Measurements from ENCODE around the gene SVEP1.
"Not testable (repeated sequence)": the region's sequence is repeated elsewhere in the genome, so short reads cannot be mapped to it uniquely, and the experiment has no call there.

The SVEP1 gene

DNA sequence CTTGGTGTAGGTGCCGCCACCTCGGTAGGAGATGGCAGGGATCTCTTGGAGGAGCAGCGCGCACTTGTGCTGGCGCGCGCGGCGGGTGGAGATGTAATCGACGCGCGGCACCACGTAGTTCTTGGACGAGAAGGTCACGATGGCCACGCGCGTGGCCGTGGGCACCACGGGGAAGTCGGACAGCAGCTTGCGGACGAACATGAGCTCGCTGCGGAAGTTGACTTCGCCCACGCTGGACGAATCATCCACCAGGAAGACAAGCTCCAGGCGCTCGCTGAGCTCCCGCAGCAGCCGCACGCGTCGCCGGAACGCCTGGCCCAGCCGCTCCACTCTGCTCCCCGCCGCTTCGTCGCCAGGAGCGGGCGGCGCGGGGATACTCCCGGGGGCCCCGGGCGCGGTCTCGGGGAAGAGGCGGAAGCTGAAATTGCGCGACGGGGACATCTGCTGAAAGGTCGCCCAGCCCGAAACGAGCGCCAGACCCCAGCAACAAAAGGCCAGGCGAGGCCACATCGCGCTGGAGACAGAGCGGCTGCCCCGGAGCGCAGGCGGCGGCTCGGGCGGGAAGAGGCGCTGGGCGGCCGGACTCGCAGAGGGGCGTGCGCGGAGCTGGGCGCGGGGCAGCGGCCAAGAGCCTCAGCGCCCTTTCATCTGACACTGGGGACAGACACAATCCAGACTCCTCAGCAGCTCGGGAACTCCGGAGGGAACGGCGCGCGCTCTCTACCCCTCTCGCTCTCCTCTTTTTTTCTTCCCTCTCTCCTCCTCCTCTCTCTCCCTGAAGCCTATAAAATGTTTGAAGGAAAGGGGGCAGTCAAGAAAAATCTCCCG, at the start of gene SVEP1:
Gene SVEP1 (minus strand): TSS at position 708 of the 828 bp plus-strand sequence. CDS start 198 bp downstream, at position 510.
- DNase-seq = no peak

DNA sequence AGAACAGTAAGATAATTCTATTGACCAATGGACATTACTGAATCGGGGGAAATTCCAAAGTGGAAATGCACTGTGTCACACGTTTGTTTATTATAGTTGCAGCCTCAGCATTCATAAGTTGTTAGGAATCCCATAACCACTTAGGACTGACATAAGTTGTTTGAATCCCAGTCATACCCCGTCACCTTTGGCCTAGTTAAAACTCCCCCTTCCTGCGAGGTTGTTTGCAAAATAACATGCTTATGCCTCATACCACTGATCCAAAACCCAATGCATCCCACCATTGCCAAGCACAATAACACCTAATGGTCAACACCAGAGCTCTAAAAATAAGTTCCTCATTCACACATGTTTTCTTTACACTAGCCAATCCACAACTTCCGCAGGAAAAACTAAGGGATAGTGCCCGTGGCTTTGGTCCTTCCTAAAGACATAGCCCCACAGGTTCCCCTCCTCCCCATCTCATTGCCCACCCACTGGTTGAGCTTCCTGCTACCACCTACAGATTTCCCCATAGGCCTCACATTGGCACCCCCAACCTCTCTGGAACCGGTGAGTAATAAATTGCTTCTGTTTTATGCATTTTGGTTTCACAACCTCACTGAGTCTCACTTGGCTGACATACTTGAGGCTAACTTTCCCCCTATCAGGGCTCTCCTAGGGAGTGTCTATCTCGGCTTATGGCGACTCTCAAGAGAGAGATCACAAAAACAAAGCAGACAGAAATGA, 46.7 kb upstream of the SVEP1 start:
- no peak for DNase-seq

DNA sequence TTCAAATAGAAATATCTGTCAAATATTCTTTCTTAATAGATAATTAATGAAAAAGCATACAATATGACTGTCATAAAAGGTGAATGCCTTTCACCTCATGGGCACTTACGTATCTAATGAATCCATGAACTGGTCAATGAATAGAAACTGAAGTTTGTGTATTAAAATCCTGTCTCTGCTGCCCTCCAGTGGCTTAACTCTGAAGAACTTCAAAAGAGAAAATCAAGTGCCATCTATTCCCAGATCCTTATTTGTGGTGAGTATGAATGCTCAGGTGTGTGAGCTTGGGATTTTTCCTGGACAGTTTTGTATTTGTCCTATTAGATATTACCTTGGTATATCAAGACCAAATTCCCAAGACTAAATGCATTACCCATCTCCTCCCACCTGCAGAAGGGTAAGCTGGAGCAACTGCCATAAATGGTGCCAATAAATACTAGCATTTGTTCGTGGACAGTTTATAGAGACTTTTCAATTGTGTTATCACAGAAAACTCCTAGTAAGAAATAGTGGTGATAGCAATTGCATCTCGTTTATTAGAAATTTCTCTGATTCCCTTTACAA, 44.0 kb upstream of the SVEP1 start:
- DNase-seq = no peak

DNA sequence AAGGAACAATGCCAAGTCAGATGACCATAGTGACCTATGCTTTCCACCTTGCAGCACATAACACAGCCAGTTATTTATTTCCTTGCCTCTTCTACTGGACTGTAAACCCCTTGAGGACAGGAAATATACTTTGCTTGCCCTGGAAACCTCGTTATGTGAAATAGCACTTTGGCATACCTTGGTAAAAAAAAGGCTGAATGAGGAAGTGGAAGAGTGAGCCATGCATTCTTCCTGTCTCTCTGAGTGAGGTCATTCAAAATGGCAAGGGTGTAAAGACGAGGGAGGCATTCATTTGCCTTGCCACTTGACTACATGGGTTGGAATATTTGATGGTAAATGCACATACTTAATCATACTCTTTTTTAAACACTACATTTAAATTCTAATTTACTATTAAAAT, 42.8 kb upstream of the SVEP1 start:
- no peak for DNase-seq

DNA sequence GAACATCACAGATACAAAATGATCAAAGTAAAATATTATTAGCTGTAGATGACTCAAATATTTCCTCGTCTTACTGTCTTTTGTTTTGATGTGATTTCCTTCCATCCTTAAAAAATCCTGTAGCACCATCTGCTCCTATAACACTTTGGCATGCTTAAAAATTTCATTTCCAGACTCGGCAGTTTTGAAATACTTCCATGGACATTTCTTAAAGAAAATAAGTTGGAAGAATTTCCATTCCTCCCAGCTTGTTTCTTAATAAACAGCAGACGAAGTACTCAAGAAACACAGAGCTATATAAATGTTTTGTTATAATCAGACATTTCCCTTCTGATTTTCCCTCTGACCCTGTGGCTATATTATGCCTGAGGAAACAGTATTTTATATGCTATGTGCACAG, 41.2 kb upstream of the SVEP1 start:
- no peak for DNase-seq

DNA sequence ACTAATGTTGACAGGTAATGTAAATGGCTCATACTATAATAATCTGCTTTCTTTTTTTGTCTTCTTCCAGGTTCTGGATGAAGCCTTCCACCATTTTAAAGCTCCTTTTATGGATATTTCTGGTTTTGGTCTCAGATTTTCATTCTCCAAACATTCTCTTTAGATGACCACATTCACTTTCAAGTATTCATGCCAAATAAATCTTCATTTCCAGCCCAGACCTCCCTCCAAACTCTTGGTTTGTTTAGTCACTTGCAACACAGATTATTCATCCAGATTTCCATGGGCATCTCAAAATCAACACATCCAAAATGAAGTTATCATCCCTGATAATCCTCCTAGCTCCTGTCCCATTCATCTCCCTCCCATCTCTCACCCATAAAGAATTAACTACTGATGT, 40.3 kb upstream of the SVEP1 start:
- no peak for DNase-seq

DNA sequence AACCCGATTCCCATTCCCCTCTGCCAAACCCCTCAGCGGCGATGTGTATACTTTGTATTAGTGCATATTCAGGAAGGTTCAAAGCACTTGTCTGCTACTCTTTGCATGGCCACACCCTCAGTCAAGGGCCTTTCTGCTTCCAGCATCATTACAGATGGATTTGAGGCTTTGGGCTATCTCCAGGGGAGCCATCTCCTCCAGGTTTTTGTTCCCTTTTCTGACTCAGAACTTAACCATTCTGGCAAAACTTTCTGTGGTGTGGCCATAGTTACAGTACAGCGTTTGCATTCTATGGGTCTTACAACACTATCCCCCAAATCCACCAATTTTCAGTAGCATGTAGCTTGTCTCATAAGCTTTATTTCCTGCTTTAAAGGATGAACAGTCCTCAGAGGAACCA, 36.0 kb upstream of the SVEP1 start:
- DNase-seq = no peak

DNA sequence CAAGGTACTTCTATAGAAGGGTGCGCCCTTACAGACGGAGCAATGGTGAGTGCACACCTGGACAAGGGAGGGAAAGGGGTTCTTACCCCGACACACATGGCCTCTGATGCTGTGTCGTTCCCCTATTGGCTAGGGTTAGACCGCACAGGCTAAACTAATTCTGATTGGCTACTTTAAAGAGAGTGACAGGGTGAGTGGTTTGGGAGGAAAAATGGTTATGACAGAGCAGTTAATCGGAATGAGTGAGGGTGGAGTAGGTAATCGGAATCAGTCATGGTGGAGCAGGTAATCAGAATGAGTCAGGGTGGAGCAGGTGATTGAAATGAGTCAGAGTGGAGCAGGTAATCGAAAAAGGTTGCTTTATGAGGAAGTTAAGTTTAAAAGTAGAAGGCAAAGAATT, 35.0 kb upstream of the SVEP1 start:
- not testable (repeated sequence) for DNase-seq

DNA sequence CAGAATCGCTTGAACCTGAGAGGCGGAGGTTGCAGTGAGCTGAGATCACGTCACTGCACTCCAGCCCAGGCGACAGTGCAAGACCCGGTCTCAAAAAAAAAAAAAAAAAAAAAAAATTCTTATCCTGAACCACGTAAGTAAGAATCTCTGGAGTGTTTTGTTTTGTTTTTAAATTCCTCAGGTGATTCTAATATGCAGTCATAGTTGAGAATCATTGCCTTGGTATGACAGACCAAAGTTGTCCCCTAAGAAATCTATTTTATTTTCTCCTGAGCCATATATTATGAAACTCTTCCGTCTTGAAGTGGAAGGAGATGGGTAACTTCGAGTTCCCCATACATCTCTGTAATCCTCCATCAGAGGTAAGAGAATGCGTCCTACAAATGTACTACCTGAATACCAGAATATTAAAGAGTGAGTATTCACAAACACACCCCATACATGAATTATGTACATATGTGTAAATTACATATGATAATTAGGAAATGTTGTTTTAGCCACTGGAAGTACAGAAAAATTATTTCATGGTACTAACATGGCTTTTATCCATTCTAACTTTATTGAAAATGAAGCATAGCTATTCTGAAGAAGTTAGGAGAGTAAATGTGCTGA, 26.7 kb upstream of the SVEP1 start:
- no peak for DNase-seq

DNA sequence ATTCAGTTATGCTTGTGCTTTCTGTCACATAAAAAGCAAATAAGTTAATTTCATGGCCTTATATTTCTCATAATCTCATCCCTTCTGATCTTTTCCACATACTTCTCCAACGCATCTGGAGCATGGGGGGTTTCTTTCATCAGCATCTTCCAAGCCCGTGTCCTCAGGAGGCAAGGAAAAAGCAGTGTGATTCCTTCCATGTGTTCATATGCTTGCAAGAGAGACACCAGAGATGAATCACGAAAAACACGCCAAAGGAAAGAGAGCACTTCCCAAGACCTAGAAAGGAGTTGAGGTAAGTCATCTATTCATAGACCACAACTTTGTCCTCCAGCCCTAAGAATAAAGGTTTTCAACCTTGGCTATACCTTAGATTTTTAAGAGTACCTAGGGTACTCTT, 26.0 kb upstream of the SVEP1 start:
- DNase-seq = no peak

DNA sequence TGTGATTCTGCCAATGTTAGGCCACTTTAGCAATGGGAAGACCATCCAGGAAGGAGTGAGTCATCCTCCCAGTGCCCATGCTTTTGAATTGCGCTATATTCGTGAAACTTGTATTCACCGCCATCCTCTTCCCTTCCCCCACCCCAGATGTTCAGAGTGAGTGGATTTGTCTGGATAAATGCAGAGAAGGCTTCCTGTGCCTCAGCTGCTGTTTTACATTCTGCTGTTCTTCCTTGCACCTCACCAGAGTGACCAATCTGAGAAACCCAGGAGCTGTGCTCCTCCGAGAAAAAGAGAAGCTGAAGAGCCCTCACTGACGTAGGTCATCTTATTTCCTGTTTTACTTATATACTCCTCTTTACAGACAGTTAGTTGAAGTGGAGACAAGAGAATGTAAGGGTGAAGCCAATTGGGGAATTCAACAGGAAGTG, 24.6 kb upstream of the SVEP1 start:
- DNase-seq = no peak

DNA sequence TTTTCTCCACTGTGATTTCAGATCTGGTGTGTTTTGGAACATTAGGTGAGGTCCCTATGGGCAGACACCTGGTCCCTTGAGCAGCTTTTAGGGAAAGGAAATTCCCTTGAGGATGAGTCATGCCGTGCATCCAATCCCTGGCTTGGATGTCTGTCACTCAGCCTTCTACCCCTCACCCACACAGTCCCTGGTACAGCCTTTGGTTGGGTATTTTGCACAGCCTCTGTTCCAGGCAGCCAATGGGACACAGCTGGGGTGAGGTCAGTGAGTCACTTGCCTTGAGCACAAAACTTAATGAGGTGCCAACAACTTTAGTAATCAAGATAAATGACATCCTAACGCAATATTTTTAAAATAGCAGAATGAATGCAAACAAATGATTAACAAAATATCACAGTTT, 22.7 kb upstream of the SVEP1 start:
- no peak for DNase-seq

DNA sequence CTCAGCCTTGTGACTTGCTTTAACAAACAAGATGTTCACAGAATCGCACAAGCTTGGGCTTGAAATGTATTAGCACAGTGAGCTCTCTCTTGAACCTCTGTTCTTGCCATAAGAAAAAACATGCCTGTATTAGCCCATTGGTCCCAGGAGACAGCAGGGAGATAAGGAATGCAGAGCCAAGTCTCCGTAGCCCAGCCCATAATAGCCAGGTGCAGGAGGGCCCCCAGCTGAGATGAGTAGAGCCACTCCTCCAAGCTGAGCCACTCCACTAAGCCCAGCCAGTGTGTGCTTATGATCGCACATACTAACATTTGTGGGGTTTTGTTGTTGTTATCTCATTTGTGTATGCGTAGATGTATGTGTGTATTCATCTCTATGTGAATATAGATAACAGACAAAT, 21.6 kb upstream of the SVEP1 start:
- DNase-seq = no peak

DNA sequence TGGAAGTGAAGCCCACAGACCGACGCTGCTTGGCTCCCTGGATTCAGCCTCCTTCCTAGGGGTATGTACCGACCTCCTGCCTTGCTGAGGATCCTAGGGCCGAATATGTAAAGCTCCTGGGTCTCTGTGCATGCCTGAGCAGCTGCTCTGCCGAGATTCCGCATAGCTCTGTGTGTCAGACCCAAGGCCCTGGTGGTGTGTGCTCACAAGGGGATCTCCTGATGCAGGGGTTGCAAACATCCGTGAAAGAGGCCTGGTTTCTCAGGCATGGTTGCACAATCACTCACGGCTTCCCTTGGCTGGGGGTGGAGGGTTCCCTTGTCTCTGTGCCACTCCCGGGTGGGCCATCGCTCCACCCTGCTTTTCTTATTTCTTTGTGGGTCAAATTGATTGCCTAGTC, 19.9 kb upstream of the SVEP1 start:
- no peak for DNase-seq

DNA sequence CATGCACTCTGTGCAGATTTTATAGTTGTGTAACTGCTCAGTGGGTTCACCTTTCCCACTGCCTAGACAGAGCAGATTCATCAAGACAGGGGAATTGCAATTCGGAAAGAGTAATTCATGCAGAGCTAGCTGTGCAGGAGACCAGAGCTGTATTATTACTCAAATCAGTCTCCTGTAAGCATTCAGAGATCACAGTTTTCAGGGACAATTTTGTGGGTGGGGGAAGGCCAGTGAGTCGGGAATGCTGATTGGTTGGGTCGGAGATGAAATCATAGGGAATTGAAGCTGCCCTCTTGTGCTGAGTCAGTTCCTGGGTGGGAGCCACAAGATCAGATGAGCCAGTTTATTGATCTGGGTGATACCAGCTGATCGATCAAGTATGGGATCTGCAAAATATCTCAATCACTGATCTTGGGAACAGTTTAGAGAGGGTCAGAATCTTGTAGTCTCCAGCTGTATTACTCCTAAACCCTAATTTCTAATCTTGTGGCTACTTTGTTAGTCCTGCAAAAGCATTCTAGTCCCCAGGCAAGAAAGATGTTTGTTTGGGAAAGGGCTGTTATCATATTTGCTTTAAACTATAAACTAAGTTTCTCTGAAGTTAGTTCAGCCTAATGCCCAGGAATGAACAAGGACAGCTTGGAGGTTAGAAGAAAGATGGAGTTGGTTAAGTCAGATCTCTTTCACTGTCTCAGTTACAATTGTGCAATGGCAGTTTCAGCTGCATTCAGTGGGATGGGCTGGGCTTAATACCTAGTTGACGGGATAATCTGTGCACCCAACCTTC, 12.7 kb upstream of the SVEP1 start:
- no peak for DNase-seq

DNA sequence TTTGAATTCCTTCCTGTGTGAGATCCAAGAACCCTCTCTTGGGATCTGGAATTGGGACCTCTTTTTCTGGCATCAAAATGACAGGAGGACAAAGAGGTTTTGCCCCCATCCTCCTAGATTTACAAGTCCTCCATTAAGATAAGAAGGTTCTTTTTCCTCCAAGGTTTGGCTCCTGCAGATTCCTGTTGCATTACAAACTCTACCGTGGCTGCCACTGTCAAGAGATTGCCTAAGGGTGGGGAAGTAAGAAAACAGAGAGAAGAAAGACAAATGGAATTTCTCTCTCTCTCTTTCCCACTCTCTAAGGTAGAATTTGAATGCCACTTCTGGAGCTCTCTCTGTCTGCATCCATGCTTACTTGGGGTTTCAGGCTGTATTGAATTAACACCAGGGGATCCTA, 12.0 kb upstream of the SVEP1 start:
- no peak for DNase-seq

DNA sequence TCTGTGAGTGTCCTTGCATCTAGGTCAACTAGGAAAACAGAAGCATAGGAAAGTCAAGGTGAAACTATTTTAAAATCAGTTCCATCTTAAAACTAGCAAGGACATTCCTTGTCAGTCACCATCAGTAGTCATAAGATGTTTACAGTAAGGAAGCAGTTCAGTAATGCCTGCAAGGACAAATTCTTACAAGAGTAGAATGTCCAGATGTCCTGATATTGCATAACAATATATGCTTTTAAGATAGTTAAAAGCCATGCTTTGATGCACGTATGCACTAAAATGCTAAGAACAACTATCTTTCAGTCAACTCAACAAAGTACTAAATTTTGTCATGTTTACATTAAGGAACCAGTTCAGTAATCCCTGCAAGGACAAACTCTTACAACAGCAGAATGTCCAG, 11.3 kb upstream of the SVEP1 start:
- DNase-seq = no peak

DNA sequence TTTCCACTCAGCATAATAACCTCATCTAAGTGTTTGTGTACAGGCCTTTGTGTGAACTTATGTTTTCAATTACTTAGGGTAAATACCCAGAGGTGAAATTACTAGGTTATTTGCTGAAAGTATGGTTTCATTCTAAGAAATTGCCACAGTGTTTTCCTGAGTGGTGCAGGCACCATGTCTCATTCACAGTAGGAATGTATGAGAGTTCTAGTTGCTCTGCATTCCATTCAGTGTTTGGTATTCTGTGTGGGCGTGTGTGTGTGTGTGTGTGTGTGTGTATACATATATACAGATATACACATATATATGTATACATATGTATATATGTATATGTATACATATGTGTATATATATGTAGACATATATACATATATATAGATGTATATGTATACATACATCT, 8.8 kb upstream of the SVEP1 start:
- DNase-seq = no peak

DNA sequence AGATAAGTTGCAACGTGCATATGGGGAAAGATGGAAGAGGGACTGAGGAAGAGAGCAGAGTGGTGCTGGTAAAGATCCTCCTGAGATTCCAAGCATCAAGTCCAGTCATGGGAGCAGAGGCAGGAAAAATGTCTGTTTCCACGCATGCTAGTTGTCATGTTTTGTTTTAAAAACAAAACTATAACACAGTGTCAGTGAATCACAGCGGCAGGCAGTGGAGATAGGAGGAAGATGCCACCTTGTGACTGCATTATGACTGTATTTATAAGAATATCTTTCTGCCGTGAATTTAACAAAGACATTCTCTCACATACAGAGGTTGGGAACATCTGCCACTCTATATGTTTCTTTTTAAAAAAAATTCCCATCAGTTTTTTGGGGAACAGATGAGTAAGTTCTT, 3.7 kb upstream of the SVEP1 start:
- DNase-seq = no peak

DNA sequence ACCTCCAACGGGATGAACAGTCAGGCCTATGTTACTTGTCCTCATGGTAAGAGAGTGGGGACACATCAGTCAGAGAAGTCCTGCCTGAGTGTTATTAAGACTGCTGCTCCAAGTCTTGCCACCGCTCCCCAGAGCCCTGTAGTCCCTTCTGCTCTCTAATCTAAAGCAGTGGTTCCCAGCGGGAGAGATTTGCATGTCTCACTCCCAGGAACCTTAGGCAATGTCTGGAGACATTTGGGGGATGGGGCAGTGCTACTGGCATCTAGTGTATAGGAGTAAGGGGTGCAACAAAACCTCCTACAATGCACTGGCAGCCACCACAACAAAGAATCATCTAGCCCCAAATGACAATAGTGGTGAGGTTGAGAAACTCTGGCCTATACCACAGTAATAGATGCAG, 2.6 kb upstream of the SVEP1 start:
- no peak for DNase-seq

DNA sequence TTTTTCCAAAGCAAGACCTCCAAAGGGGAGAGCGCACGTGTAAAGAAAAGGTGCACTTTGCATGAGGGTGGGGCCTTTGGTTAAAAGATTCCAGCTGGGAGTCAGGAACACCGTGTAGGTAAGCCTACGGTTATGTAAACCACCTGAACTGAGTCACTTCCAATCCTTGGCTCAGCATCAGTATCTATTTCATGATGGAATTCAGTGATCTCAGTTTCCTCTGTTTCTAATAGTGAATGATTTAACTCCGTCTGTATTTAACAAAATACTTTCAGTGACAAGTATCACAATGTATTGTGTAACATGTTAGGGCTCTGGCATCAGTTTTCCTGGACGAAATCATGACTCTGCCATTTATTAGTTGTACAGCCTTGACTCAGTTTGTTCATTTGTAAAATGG, 1.3 kb upstream of the SVEP1 start:
- no peak for DNase-seq

DNA sequence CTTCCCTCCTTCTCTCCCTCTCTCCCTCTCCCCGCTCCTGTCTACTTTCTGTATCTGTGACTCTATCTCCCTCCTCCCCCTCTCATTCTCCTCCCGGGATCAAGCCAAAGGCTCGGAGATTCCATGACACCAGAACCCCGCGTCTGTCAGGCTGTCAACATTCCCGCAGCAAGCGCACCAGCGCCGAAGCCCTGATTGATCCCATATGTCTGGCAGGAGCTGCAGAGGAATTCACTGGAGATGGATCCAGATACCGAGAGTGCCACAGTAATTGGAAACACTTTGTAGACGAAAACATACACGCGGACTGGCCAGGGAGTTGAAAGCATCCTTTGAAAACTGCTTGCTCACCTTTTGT, 300 bp upstream of the SVEP1 start:
- DNase-seq = no peak

DNA sequence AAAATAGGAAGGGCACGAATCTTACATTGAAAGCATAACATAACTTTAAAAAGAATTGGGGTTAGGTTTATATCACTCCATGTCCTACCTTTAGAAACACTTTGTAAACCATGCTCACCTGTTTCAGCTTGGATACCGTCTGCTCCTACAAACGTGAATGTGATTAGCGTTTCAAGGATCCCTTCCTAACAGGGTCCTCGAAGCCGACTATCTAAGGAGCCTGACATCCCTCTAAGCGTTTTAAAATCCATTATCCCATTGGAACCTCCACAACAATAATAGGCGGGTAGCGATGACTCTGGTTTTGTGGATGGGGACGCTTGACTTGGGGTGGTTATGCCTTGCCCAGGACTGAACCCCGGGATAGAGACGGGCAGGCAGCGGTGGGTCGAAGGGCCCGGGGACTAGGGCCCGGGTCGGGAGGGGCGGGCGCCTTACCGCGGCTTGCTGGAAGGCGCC, 937 bp downstream of the SVEP1 start:
- no peak for DNase-seq
